ENCODE results near the gene IDI1. TPM values are rescaled to one million over a fixed set of nuclear protein-coding genes. Genes with fewer than 3 reads are reported as not detected.

Gene IDI1
- total and polyA plus RNA-seq, 2 of the 4 experiments (the other 2 are of a cell fraction): 27.3 to 27.4 TPM

DNA sequence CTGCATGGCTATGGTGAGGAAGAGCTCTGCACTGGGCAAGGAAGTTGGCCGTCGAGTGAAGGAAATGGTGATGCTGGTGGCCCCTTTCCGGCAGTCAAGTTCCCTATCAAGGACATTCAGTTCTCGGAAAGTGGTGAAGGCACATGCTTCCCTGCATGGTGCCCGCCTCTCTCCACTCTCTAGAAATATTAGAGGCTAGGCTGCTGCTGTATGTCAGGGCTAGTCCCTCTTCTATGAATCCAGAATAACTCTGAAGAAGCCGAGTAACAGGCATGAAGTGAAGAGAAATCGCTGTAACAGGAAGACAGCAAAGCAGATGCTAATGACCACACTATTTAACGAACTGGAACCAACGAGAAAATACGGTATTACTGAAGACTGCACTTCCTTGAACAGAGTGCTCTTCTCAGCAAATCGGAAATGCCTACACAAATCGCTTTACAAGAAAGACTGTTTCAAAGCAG is 5.4 kb downstream of the IDI1 start:
- TF ChIP-seq MAFK (IDR thresholded peaks at IDR 0.05; ENCODE audit: low read depth, low read length): no peak
- TF ChIP-seq, protein P1, sequence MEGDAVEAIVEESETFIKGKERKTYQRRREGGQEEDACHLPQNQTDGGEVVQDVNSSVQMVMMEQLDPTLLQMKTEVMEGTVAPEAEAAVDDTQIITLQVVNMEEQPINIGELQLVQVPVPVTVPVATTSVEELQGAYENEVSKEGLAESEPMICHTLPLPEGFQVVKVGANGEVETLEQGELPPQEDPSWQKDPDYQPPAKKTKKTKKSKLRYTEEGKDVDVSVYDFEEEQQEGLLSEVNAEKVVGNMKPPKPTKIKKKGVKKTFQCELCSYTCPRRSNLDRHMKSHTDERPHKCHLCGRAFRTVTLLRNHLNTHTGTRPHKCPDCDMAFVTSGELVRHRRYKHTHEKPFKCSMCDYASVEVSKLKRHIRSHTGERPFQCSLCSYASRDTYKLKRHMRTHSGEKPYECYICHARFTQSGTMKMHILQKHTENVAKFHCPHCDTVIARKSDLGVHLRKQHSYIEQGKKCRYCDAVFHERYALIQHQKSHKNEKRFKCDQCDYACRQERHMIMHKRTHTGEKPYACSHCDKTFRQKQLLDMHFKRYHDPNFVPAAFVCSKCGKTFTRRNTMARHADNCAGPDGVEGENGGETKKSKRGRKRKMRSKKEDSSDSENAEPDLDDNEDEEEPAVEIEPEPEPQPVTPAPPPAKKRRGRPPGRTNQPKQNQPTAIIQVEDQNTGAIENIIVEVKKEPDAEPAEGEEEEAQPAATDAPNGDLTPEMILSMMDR (conservative IDR thresholded peaks at IDR 0.05; ENCODE audit: low read depth, low read length): no peak
- TF ChIP-seq FOS (IDR thresholded peaks at IDR 0.05; ENCODE audit: low read depth, low read length): no peak
- TF ChIP-seq RCOR1 (IDR thresholded peaks at IDR 0.05; ENCODE audit: insufficient replicate concordance, low read length): no peak
- TF ChIP-seq MAZ (IDR thresholded peaks at IDR 0.05; ENCODE audit: borderline replicate concordance, low read depth, low read length): no peak
- TF ChIP-seq CHD1 (IDR thresholded peaks at IDR 0.05; ENCODE audit: low read depth, low read length): no peak
- no peak for TF ChIP-seq POLR2A (IDR thresholded peaks at IDR 0.05; ENCODE audit: low read depth, low read length)
- no peak for TF ChIP-seq SMC3 (IDR thresholded peaks at IDR 0.05; ENCODE audit: low read depth, low read length)
- no peak for TF ChIP-seq NFE2L2 (IDR thresholded peaks at IDR 0.05; ENCODE audit: low read depth, low read length)
- TF ChIP-seq BHLHE40 (IDR thresholded peaks at IDR 0.05; ENCODE audit: low read depth, low read length): no peak
- TF ChIP-seq, protein P2, sequence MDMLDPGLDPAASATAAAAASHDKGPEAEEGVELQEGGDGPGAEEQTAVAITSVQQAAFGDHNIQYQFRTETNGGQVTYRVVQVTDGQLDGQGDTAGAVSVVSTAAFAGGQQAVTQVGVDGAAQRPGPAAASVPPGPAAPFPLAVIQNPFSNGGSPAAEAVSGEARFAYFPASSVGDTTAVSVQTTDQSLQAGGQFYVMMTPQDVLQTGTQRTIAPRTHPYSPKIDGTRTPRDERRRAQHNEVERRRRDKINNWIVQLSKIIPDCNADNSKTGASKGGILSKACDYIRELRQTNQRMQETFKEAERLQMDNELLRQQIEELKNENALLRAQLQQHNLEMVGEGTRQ (IDR thresholded peaks at IDR 0.05; ENCODE audit: low read depth, low read length): no peak
- no peak for TF ChIP-seq RAD21 (IDR thresholded peaks at IDR 0.05; ENCODE audit: low read length)
- TF ChIP-seq RFX5 (IDR thresholded peaks at IDR 0.05; ENCODE audit: low read depth, low read length): no peak
- no peak for TF ChIP-seq CEBPB (IDR thresholded peaks at IDR 0.05; ENCODE audit: low read depth, low read length)
- no peak overlapping the region for H2AK9ac ChIP-seq (replicated peaks; ENCODE audit: low read depth, low read length, poor library complexity)
- no peak overlapping the region for H3K4me2 ChIP-seq (ENCODE audit: low read depth, low read length)
- no peak overlapping the region for H3K18ac ChIP-seq (ENCODE audit: low read depth, low read length)
- H3K9me1 ChIP-seq (ENCODE audit: insufficient read depth, low read length): peaks cover 8% of the 10 kb centered on the region; the same call in 1 of the 2 replicates
- 89% methylated on average over 8 of the region's 12 CpGs; no CpG with 5 or more reads in 1 of the 2 experiments for WGBS, 2 experiments (ENCODE audit: extremely low coverage in 2 of 2, insufficient read length in 1 of 2)
- H3K4ac ChIP-seq (ENCODE audit: low read depth, low read length): no peak overlapping the region
- H3K27me3 ChIP-seq (ENCODE audit: control insufficient read depth, insufficient read depth, low read length): no peaks in the 10 kb centered on the region
- BruUV-seq (replicated peaks): no TSS peak
- H3K14ac ChIP-seq (replicated peaks; ENCODE audit: low read depth, low read length): no peak overlapping the region
- no peak overlapping the region for H2AFZ ChIP-seq (replicated peaks; ENCODE audit: low read length, poor library complexity)
- H2BK120ac ChIP-seq (ENCODE audit: low read depth, low read length): no peak overlapping the region
- no peaks in the 10 kb centered on the region for H3K9me3 ChIP-seq (ENCODE audit: control insufficient read depth, insufficient read depth, low read length)
- H4K20me1 ChIP-seq (ENCODE audit: insufficient read depth, low read length): peaks cover 27% of the 10 kb centered on the region; the same call in 1 of the 2 replicates
- H2BK15ac ChIP-seq (ENCODE audit: low read depth, low read length): no peak overlapping the region
- ATAC-seq (ENCODE audit: low read depth) (no peak), DNase-seq (no peak)
- no peak overlapping the region for H3K27ac ChIP-seq (ENCODE audit: insufficient read depth, low read length)
- in situ Hi-C loops (cut with MboI; ENCODE audit: low sequenced_read_pairs) (no loop called here), intact Hi-C loops (cut with micrococcal nuclease) (no loop called here), dilution Hi-C loops (cut with HindIII; ENCODE audit: low sequenced_read_pairs, unreplicated experiment) (no loop called here)
- no peak overlapping the region for H2BK20ac ChIP-seq (ENCODE audit: low read depth, low read length)
- no peak overlapping the region for H4K5ac ChIP-seq (ENCODE audit: low read depth, low read length)
- CTCF ChIA-PET: no interaction called here
- peaks cover 18 to 45% of the 10 kb centered on the region in 2 experiments for H3K79me1 ChIP-seq (ENCODE audit: low read depth in 1 of 2, low read length in 2 of 2)
- H3K56ac ChIP-seq (ENCODE audit: extremely low read depth, insufficient read depth, low read length): no peak overlapping the region
- no peak overlapping the region for H4K8ac ChIP-seq (ENCODE audit: low read depth in 2 of 2, low read length in 2 of 2)
- H3K4me1 ChIP-seq (ENCODE audit: control insufficient read depth, insufficient read depth, low read length): peaks cover 2% of the 10 kb centered on the region; the same call in 1 of the 2 replicates
- H2AK5ac ChIP-seq (ENCODE audit: low read depth, low read length): no peak overlapping the region
- H3K36me3 ChIP-seq (ENCODE audit: control insufficient read depth, insufficient read depth, low read length): peaks cover 13% of the 10 kb centered on the region
- no peak overlapping the region for H4K91ac ChIP-seq (ENCODE audit: insufficient read depth, low read depth, low read length)
- H3K9ac ChIP-seq (ENCODE audit: low read depth, low read length): no peak overlapping the region
- 0 out of 2 replicates have a peak overlapping the region, but pooled peaks have one; percentile 8 for H3K23ac ChIP-seq (ENCODE audit: low read depth, low read length)
- POLR2A ChIA-PET (ENCODE audit: unreplicated experiment): no interaction called here
- no peak overlapping the region for H3K4me3 ChIP-seq (ENCODE audit: insufficient read depth, low read depth, low read length)
- H2BK5ac ChIP-seq (ENCODE audit: low read depth, low read length, poor library complexity, severe bottlenecking): no peak overlapping the region
